Measurements from ENCODE around the gene SAMD5. TPM values are rescaled to one million over a fixed set of nuclear protein-coding genes. Genes with fewer than 3 reads are reported as not detected.

Gene SAMD5
- polyA plus RNA-seq, 1 donor from 2014 or later, result 14.1 TPM

DNA sequence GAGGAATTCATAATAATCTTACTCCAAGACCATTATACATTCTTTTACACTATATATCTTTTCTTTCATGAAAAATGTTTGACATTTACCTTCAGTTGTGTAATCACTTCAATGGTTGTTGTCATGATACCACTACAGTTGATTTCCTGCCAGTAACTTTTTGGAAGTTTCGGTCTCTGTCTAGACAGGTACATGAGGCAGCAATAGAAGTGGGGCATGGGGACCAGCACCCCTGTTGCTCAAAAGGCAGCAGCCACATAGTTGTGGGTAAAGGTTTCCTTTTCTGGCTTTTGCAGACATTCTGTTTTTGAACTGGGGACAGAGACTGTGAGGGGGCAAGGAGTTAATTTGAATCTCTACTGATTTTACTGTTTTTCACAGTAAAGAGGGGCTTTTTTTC lies 14.1 kb downstream of the SAMD5 start:
- no peaks in the 10 kb centered on the region for H3K9me2 ChIP-seq (ENCODE audit: insufficient read depth, low read length)
- H3K79me2 ChIP-seq (replicated peaks; ENCODE audit: insufficient read depth, low read length), result peaks cover 4% of the 10 kb centered on the region
- H3K27ac ChIP-seq (ENCODE audit: low read length), result no peak overlapping the region
- no peak overlapping the region for H3K9ac ChIP-seq (ENCODE audit: low read length)
- H4K20me1 ChIP-seq (ENCODE audit: insufficient read depth), result no peaks in the 10 kb centered on the region
- no peaks in the 10 kb centered on the region for H3K9me3 ChIP-seq (ENCODE audit: low read length)
- no peak overlapping the region for H2AFZ ChIP-seq (ENCODE audit: low read depth, low read length)
- TF ChIP-seq, protein P1, sequence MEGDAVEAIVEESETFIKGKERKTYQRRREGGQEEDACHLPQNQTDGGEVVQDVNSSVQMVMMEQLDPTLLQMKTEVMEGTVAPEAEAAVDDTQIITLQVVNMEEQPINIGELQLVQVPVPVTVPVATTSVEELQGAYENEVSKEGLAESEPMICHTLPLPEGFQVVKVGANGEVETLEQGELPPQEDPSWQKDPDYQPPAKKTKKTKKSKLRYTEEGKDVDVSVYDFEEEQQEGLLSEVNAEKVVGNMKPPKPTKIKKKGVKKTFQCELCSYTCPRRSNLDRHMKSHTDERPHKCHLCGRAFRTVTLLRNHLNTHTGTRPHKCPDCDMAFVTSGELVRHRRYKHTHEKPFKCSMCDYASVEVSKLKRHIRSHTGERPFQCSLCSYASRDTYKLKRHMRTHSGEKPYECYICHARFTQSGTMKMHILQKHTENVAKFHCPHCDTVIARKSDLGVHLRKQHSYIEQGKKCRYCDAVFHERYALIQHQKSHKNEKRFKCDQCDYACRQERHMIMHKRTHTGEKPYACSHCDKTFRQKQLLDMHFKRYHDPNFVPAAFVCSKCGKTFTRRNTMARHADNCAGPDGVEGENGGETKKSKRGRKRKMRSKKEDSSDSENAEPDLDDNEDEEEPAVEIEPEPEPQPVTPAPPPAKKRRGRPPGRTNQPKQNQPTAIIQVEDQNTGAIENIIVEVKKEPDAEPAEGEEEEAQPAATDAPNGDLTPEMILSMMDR (IDR thresholded peaks at IDR 0.05; ENCODE audit: poor library complexity, severe bottlenecking), result no peak
- no peak for TF ChIP-seq RAD21 (conservative IDR thresholded peaks at IDR 0.05)
- TF ChIP-seq, protein P2, sequence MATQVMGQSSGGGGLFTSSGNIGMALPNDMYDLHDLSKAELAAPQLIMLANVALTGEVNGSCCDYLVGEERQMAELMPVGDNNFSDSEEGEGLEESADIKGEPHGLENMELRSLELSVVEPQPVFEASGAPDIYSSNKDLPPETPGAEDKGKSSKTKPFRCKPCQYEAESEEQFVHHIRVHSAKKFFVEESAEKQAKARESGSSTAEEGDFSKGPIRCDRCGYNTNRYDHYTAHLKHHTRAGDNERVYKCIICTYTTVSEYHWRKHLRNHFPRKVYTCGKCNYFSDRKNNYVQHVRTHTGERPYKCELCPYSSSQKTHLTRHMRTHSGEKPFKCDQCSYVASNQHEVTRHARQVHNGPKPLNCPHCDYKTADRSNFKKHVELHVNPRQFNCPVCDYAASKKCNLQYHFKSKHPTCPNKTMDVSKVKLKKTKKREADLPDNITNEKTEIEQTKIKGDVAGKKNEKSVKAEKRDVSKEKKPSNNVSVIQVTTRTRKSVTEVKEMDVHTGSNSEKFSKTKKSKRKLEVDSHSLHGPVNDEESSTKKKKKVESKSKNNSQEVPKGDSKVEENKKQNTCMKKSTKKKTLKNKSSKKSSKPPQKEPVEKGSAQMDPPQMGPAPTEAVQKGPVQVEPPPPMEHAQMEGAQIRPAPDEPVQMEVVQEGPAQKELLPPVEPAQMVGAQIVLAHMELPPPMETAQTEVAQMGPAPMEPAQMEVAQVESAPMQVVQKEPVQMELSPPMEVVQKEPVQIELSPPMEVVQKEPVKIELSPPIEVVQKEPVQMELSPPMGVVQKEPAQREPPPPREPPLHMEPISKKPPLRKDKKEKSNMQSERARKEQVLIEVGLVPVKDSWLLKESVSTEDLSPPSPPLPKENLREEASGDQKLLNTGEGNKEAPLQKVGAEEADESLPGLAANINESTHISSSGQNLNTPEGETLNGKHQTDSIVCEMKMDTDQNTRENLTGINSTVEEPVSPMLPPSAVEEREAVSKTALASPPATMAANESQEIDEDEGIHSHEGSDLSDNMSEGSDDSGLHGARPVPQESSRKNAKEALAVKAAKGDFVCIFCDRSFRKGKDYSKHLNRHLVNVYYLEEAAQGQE (IDR thresholded peaks at IDR 0.05; ENCODE audit: borderline replicate concordance), result no peak
- TF ChIP-seq TAF1 (IDR thresholded peaks at IDR 0.05; ENCODE audit: low read depth), result no peak
- TF ChIP-seq SMC3 (conservative IDR thresholded peaks at IDR 0.05; ENCODE audit: poor library complexity), result no peak
- no peak for TF ChIP-seq EP300 (conservative IDR thresholded peaks at IDR 0.05; ENCODE audit: poor library complexity, severe bottlenecking)
- TF ChIP-seq POLR2AphosphoS5 (IDR thresholded peaks at IDR 0.05), result no peak
- TF ChIP-seq EZH2 (IDR thresholded peaks at IDR 0.05; ENCODE audit: borderline replicate concordance, insufficient read depth, low read length, poor library complexity, severe bottlenecking), result no peak
- no peak for TF ChIP-seq MXI1 (conservative IDR thresholded peaks at IDR 0.05; ENCODE audit: poor library complexity, severe bottlenecking)
- no peaks in the 10 kb centered on the region for H3K36me3 ChIP-seq (ENCODE audit: insufficient read depth, low read length)
- H3F3A ChIP-seq (ENCODE audit: insufficient read depth, low read length, poor library complexity, severe bottlenecking), result no peaks in the 10 kb centered on the region
- H3K4me2 ChIP-seq (ENCODE audit: low read length), result no peak overlapping the region
- H3K27me3 ChIP-seq (ENCODE audit: insufficient read depth, low read depth, low read length), result no peaks in the 10 kb centered on the region
- H3K4me3 ChIP-seq (ENCODE audit: low read length), result no peak overlapping the region

DNA sequence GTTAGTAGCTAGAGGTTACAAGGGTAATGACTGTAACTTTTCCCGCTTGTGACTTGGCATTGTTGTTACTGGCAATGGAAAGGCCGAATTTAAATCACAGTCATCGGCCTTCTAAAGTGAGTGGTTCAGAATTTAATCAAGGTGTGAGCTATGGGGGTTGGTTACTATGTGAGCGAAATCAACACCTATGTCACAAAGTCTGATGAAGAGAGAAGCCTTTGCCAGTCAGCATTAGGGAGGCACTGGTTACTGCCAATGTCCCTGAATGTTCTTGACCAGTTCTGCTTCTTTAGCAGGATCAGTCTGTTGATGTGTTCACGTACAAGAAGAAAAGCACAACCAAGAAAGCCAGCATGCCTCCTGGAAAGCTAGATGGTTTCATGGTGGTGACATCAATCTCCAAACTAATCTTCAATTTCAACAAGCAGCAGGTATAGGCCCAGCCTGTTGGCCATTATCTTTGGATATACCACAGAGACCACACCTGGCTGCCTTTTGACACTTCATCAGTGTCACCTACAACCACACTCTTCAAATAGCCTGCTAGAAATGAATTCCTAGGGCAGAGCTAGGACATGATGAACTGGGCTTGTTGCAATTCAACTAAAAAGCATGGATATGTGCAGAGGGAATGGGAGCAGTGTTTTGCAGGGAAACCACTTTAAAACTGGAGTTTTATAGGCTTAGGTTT lies 17.2 kb downstream of the SAMD5 start:
- H3K9me2 ChIP-seq (ENCODE audit: insufficient read depth, low read length), result no peaks in the 10 kb centered on the region
- H3K27ac ChIP-seq (ENCODE audit: low read length), result no peak overlapping the region
- H3K4me3 ChIP-seq (ENCODE audit: low read length), result no peak overlapping the region
- no peaks in the 10 kb centered on the region for H4K20me1 ChIP-seq (ENCODE audit: insufficient read depth)
- H3K9ac ChIP-seq (ENCODE audit: low read length), result no peak overlapping the region
- H2AFZ ChIP-seq (ENCODE audit: low read depth, low read length), result no peak overlapping the region
- no peak overlapping the region for H3K4me2 ChIP-seq (ENCODE audit: low read length)
- H3K9me3 ChIP-seq (ENCODE audit: low read length), result no peaks in the 10 kb centered on the region
- H3K36me3 ChIP-seq (ENCODE audit: insufficient read depth, low read length), result no peaks in the 10 kb centered on the region
- no peak for TF ChIP-seq RAD21 (conservative IDR thresholded peaks at IDR 0.05)
- TF ChIP-seq EP300 (conservative IDR thresholded peaks at IDR 0.05; ENCODE audit: poor library complexity, severe bottlenecking), result no peak
- TF ChIP-seq, protein P1 (IDR thresholded peaks at IDR 0.05; ENCODE audit: poor library complexity, severe bottlenecking), result no peak
- TF ChIP-seq SMC3 (conservative IDR thresholded peaks at IDR 0.05; ENCODE audit: poor library complexity), result no peak
- TF ChIP-seq EZH2 (IDR thresholded peaks at IDR 0.05; ENCODE audit: borderline replicate concordance, insufficient read depth, low read length, poor library complexity, severe bottlenecking), result no peak
- no peak for TF ChIP-seq POLR2AphosphoS5 (IDR thresholded peaks at IDR 0.05)
- TF ChIP-seq, protein P2 (IDR thresholded peaks at IDR 0.05; ENCODE audit: borderline replicate concordance), result no peak
- TF ChIP-seq MXI1 (conservative IDR thresholded peaks at IDR 0.05; ENCODE audit: poor library complexity, severe bottlenecking), result no peak
- no peak for TF ChIP-seq TAF1 (IDR thresholded peaks at IDR 0.05; ENCODE audit: low read depth)
- H3F3A ChIP-seq (ENCODE audit: insufficient read depth, low read length, poor library complexity, severe bottlenecking), result no peaks in the 10 kb centered on the region
- H3K27me3 ChIP-seq (ENCODE audit: insufficient read depth, low read depth, low read length), result no peaks in the 10 kb centered on the region
- peaks cover 1% of the 10 kb centered on the region for H3K79me2 ChIP-seq (replicated peaks; ENCODE audit: insufficient read depth, low read length)
